GM19468 (cell line): ENCODE results near the gene DHH.
"Not testable (repeated sequence)": the region's sequence is repeated elsewhere in the genome, so short reads cannot be mapped to it uniquely, and the experiment has no call there.

Source experiments
- ATAC-seq: cut with Tn5 transposase; IDR thresholded peaks from one replicate; pipeline ENCODE4 v1.9.1; 2021; ENCODE audit warnings: mild to moderate bottlenecking, moderate library complexity, moderate number of reproducible peaks; ENCODE audit not compliant: unreplicated experiment; ENCODE audit errors: extremely low read depth

The DHH gene

GRCh38 chr12:49079793-49080192, 14.8 kb downstream of the DHH start:
- ATAC-seq = no peak

- no peak for ATAC-seq
These were observed 23.6 kb downstream of the DHH start for GRCh38 chr12:49070971-49071370.

- peak; percentile 98 for ATAC-seq
These were observed 24.9 kb downstream of the DHH start, which contains the start of gene RHEBL1 for GRCh38 chr12:49069507-49070346. Gene RHEBL1, minus strand, starts transcription at chr12:49069979. Its CDS starts 194 bp downstream, at chr12:49069785.

- ATAC-seq = no peak
These were observed 25.6 kb downstream of the DHH start for GRCh38 chr12:49068879-49069506.

GRCh38 chr12:49066120-49066519, 28.5 kb downstream of the DHH start:
- no peak for ATAC-seq

GRCh38 chr12:49064767-49065152, 29.8 kb downstream of the DHH start:
- ATAC-seq = no peak

- ATAC-seq = not testable (repeated sequence)
These were observed 32.7 kb downstream of the DHH start for GRCh38 chr12:49061916-49062315.

- ATAC-seq = no peak
These were observed 33.4 kb downstream of the DHH start for GRCh38 chr12:49061157-49061650.

GRCh38 chr12:49060237-49061156, 34.1 kb downstream of the DHH start, which contains the start of gene KMT2D:
Gene KMT2D, minus strand, starts transcription at chr12:49060794. Its CDS starts 5,470 bp downstream, at chr12:49055324.
- no peak for ATAC-seq

GRCh38 chr12:49059299-49060171, 35.1 kb downstream of the DHH start:
- ATAC-seq = no peak

- no peak for ATAC-seq
These were observed 35.6 kb downstream of the DHH start for GRCh38 chr12:49059045-49059298.

- ATAC-seq = no peak
These were observed 36.1 kb downstream of the DHH start for GRCh38 chr12:49058366-49059044.

- no peak for ATAC-seq
These were observed 36.7 kb downstream of the DHH start for GRCh38 chr12:49057888-49058287.

GRCh38 chr12:49055978-49056754, 38.4 kb downstream of the DHH start:
- ATAC-seq = peak; percentile 43

GRCh38 chr12:49055092-49055491, 39.5 kb downstream of the DHH start:
- ATAC-seq = no peak

GRCh38 chr12:49054524-49054923, 40.1 kb downstream of the DHH start:
- no peak for ATAC-seq

- no peak for ATAC-seq
These were observed 40.5 kb downstream of the DHH start for GRCh38 chr12:49054096-49054495.

- ATAC-seq = no peak
These were observed 42.0 kb downstream of the DHH start for GRCh38 chr12:49052451-49053208.
